NCI-H187 treated with DMSO at 0.1 percent for 48 hours (cell line): Measurements from ENCODE around the gene PACRG.
"Not testable (repeated sequence)": the region's sequence is repeated elsewhere in the genome, so short reads cannot be mapped to it uniquely, and the experiment has no call there.

ENCODE experiments used
- DNase-seq: peaks from one replicate; lab custom pipeline; 2025; lab: John Stamatoyannopoulos, UW

Gene PACRG

DNA sequence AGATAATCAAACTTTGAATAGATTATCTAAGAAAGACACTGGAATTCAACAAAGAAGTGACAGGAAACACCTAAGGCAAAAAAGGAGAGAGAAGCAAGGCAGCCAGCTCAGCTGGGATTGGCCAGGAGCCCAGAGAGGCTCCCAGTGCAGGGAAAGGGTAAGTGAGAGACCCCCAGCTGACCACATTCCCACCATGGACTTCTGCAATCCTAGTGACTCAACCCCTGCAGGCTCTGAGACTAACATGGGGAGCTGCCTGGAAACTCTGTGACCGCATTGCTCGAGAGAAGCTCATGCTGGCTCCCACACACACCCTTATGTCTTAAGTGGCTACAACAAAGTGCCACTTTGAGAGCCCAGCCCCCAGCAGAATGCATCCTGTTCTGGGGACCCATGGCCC, 215.1 kb downstream of the PACRG start:
- no peak for DNase-seq

- no peak for DNase-seq
These were observed 215.6 kb downstream of the PACRG start for GRCh38 chr6:162943369-162943768.

DNA sequence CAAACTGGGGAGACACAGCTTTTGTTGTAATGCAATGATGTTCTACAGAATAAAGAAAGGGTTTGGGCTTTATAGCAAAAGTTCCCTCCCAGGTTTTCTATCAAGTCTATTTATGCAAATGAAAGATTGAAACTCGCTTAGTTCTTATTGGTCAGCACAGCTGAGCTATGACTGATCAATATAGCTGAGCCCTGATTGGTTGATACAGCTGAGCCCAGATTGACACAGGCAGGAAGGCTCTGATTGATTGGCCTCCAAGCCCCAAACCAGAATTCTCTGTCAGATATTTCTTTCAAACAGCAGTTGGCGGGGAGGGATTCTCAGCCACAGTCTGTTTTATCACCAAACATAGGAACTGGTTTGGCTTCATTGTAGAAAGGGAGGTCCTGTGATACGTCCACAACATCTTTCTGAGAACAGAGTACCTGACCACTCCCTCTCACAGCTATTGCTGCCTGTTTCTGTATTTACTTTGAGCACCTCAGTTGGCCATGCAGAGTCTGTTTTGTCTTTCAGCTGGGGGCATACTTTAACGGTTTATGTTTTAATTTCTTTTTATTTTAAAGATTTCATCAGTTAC, 223.5 kb downstream of the PACRG start:
- no peak for DNase-seq

DNA sequence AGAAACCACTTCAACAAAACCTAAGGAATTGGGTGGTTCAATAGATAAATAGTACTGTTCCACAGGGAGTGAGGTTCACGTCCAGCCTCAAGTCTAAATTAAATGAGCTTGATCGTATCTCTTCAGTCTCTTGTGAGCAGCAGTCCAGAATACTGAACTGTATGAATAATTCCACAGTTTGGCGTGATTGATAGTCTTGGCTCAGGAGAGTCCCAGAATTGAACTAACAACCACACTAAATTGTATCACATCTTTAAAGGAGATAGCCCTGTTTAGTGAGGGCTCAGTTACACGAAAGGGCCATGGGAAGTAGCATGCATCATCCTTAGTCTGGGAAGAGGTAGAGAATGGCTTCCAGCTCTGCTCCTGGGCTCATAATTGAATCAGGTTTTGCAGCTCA, 224.6 kb downstream of the PACRG start:
- no peak for DNase-seq

- DNase-seq, result no peak
These were observed 229.3 kb downstream of the PACRG start for GRCh38 chr6:162957062-162957461.

GRCh38 chr6:162960679-162961457, 233.1 kb downstream of the PACRG start:
- no peak for DNase-seq

DNA sequence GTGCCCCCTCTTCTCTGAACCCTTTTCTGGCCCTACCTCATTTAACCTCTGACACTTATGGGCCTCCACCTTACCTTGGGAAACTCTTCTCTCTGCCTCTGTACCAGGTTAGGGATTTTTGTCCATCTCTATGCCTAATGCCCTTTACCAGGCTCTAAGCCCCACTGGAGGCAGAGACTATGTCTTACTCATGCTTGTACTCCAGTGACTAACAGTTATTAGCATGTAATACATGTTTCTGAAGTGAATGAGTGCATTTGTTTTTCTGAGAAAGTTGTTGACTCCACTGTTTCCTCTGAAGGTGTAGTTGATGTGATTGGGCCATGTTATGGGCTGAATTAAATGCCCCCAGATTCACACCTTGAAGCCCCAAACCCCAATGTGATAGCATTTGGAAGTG, 234.3 kb downstream of the PACRG start:
- no peak for DNase-seq

DNA sequence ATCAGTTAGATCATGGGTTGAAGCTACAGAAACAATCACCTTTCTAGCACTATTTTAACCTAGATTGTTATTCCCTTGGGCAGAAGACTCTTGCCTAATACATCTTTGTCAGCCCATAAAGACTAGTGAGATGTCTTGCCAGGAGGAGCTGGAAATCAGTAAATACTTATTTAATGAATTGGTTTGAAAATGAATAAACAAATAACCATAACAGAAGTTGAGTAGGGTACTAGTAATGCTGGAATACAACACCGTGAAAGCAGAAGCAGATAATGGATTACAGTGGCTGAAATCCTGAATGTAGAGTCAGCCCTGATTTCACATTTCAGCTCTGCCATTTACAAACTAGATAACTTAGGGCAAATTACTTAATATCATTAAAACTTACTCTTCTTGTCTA, 236.1 kb downstream of the PACRG start:
- DNase-seq, result no peak

DNA sequence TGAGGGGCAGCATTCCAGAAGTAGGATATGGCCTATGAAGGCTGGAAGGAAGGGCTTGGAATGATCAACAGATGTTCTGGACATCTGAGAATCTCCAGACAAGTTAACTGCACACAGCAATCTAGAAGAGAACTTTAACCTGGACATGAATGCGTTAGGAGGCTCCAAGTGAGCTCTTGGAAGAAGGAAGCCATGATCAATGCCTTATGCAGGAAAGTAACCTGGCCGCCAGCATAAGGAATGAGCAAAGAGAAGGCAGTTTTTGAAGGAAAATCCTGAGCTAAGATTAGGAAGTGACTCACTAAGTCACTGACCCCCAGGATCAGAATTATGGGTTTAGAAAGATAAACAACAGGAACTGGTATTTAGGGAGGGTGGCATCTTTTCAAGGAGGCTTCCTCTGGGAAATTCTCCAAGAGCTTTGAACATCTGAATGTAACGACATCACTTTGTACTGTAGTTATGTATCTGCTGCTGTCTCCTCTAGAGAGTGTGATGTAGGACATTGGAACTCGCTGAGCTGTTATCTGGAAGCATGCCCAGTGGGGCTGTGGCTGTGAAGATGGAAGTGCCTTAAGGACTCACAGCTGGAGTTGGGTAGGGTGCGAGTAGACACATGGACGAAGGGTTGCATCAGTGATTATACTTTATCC, 236.8 kb downstream of the PACRG start:
- no peak for DNase-seq

DNA sequence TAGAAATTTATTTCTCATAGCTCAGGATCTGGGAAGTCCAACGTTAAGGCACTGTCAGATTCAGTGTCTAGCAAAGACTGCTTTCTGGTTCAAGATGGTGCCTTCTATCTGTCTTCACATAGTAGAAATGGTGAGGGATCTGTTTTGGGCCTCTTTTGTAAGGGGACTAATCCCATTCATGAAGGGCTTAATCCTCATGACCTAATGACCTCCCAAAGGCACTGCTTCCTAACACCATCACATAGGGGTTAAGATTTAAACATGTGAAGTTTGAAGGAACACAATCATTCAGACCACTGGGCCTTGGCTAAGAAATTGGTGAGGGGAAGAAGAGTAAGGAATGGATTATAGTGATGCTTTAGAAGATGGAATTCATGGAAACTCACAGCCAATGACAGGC, 237.6 kb downstream of the PACRG start:
- DNase-seq, result no peak

GRCh38 chr6:162970246-162970645, 242.5 kb downstream of the PACRG start:
- no peak for DNase-seq

DNA sequence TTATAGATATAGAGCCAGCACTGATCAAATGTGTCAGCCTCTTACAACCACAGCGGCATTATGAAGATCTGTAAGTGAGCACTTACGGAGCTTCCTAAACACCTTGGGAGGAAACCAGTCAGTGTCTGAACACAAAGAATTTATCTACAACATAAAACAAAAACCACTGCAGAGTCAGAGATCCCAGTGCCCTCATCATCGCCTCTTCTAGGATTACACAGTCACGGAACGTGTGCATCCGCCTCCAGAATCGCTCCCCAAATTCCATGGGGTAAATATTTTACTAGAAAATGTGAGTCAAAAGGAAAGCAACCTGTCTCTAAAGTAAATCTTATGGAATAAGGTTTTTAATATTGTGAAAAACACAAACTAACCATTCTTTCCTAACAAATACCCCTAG, 243.6 kb downstream of the PACRG start:
- DNase-seq, result no peak

- no peak for DNase-seq
These were observed 245.5 kb downstream of the PACRG start for GRCh38 chr6:162973151-162973872.

DNA sequence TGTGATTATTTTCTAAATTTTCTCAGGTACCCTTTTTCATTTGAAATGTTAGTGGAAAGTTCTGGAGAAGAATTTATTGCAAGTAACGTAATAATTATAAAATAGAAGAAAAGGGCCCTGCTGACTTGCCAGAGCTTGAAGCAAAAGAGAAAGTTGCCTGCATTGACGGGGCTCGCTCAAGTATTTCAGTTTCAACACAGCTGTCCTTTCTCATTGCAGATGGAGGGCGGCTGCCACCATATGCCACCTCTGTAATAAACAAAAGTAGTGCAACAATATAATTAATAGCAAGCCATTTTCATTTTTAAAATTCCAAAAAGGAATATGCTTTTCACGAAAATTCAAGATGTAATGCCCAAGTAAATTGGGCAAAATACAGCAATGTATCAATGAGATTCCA, 246.2 kb downstream of the PACRG start:
- no peak for DNase-seq

DNA sequence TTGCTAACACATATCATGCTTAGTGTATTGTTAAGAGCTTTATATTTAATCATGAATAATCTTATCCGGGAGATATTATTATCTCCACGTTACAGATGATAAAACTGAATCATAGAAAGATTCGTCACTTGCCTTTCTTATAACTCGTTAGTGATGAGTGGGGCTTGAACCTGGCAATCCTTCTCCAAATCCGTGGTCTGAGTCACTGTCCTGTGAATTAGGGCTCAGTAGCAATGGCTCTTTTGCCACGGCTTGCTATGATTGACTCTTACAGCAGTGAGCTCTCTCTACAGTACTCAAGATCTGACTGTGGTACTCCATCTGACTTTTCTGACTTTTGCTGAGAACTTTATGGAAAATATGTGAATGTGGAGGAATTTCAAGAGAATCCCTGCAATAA, 246.9 kb downstream of the PACRG start:
- DNase-seq, result no peak

DNA sequence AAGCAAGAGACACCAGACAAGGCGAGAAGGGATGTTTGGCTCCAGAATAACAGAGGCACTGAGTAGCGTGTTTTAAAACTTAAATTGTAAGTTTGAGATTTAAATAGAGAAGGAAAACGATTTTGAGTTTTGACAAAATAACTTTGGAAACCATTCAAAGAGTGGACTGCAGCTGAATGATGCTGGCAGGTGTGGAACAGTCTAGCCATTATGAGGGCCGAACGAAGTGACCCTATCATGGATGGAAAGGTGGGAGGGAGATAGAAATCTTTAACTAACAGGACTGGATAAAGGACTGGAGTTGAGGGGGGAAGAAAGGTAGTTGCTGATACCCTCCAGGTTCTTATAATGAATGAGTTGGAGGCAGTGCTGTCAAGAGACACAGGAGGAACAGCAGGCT, 248.4 kb downstream of the PACRG start:
- DNase-seq, result no peak

- DNase-seq, result not testable (repeated sequence)
These were observed 255.5 kb downstream of the PACRG start for GRCh38 chr6:162983234-162983633.

GRCh38 chr6:162998777-162999176, 271.0 kb downstream of the PACRG start:
- no peak for DNase-seq

- no peak for DNase-seq
These were observed 272.0 kb downstream of the PACRG start for GRCh38 chr6:162999575-163000285.

- DNase-seq, result no peak
These were observed 273.6 kb downstream of the PACRG start for GRCh38 chr6:163001330-163001729.

GRCh38 chr6:163008186-163008585, 280.4 kb downstream of the PACRG start:
- no peak for DNase-seq

- no peak for DNase-seq
These were observed 280.9 kb downstream of the PACRG start for GRCh38 chr6:163008626-163009025.
